Sigmoid colon (tissue), 7 donors: Measurements from ENCODE around the gene MPPED1. TPM values are rescaled to one million over a fixed set of nuclear protein-coding genes. Genes with fewer than 3 reads are reported as not detected.

Experiments
- DNase-seq: peaks from one replicate; pipeline ENCODE4 v3.0.0-alpha.2; 2019
- H3K27ac ChIP-seq, 4 donors: fragments of 200-600 bp; sonication (generic); one replicate each; pipeline ENCODE4 v1.5.1; 2016 to 2019; ENCODE audit warnings: mild to moderate bottlenecking in 1 of 4
- H3K27me3 ChIP-seq, 3 donors: fragments of 200-600 bp; sonication (generic); one replicate each; pipeline ENCODE4 v1.5.1; 2019; ENCODE audit warnings: mild to moderate bottlenecking in 1 of 3
- H3K36me3 ChIP-seq, 4 donors: fragments of 200-600 bp; sonication (generic); one replicate each; pipeline ENCODE4 v1.5.1; 2016 to 2019
- H3K4me1 ChIP-seq, 4 donors: fragments of 200-600 bp; sonication (generic); one replicate each; pipeline ENCODE4 v1.5.1; 2017 to 2019
- H3K4me3 ChIP-seq, 4 donors: fragments of 200-600 bp; sonication (generic); one replicate each; pipeline ENCODE4 v1.5.1; 2017 to 2019; ENCODE audit warnings: mild to moderate bottlenecking in 2 of 4, moderate library complexity in 1 of 4
- H3K9me3 ChIP-seq, 4 donors: fragments of 200-600 bp in 3 of 4; sonication (generic) in 3 of 4; one replicate each; pipeline versions ENCODE4 v1.5.1 to v1.6.1; 2013 to 2019
- CTCF ChIP-seq, 4 experiments: fragments of 450-650 bp in 3 of 4; fragments of 200-600 bp in 1 of 4; IDR thresholded peaks; one replicate each; pipeline ENCODE4 v1.5.1; 2016 to 2019; ENCODE audit warnings: antibody characterized with exemption in 4 of 4, mild to moderate bottlenecking in 3 of 4, moderate library complexity in 2 of 4
- EP300 ChIP-seq, 4 donors: sonication (generic); formaldehyde crosslinking; IDR thresholded peaks; one replicate each; pipeline ENCODE4 v1.6.1; 2017; ENCODE audit warnings: antibody characterized with exemption in 4 of 4
- POLR2A ChIP-seq, 2 donors: fragments of 450-650 bp; IDR thresholded peaks; one replicate each; pipeline ENCODE4 v1.6.1; 2016; ENCODE audit warnings: antibody characterized with exemption in 2 of 2, mild to moderate bottlenecking in 2 of 2, moderate library complexity in 2 of 2
- POLR2AphosphoS5 ChIP-seq, 4 donors: sonication (generic); formaldehyde crosslinking; IDR thresholded peaks; one replicate each; pipeline ENCODE4 v1.6.1; 2017; ENCODE audit warnings: antibody characterized with exemption in 4 of 4
- WGBS, 2 donors: extraction: QIAGEN DNeasy Blood & Tissue Kit; methylation state at CpG; one replicate each; pipeline ENCODE4 v1.1.7; 2013; 5-methylcytosine and 5-hydroxymethylcytosine counted together
- intact Hi-C: fragments of 100-400 bp; cut with DNase I; formaldehyde crosslinking; loops from one replicate; pipeline ENCODE4 v1.15.1; 2023
- polyA plus RNA-seq, 3 donors: library from polyadenylated mRNA; stranded (reverse); fragments of 200-250 nt; gene quantifications; one replicate each; pipeline ENCODE4 v1.2.3, GENCODE V29; 2013
- total RNA-seq, 4 donors: library from RNA; depleted of rRNA; stranded (reverse); fragments of >200 nt; gene quantifications; one replicate each; pipeline ENCODE4 v1.1.0, GENCODE V29; 2016
- donor health status: healthy with polysubstance abuse.
- donor health status: Bipolar disorder and iron deficiency.
- donor health status: healthy.

MPPED1 gene
- total and polyA plus RNA-seq, 7 donors = not detected

DNA sequence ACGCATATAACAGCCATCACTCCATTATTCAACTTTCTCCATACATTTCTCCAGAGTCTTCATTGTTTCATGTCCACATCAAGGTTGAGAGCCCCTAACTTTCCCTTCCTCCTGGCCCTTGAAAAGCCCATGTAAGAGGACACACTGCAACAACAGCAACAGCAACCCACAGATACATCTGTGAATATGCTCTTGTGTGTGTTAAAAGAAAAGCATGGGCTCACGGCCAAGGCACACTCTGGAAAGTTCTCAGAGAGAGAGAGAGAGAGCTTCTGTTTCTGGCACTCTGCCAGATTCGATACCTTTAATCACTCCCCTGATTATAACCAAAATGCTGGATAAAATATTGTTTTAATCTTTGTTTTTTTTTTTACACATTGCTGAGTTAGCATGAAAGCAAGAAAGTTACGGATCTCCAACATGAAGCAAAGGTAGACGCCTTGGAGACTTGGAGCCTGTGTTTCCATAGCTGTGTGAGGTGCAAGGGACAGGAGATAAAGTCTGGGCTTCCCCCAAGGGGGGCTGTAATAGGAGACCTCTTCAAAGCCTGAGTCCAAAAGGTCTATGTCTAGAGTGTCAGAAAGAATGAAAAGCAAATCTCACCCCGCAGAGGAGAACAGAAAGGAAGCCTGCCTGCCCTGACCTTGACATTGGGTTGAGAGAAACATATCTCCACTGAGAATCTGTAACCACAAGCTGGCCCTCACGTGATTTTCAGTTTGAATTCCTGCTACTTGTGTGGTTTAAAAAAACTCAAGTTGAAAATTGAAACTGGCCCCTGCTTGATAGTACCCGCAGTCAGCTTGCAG, 33.7 kb upstream of the MPPED1 start:
- no peak for TF ChIP-seq EP300 (IDR thresholded peaks at IDR 0.05)
- TF ChIP-seq CTCF (IDR thresholded peaks at IDR 0.05) = no peak
- no peak for TF ChIP-seq POLR2A (IDR thresholded peaks at IDR 0.05)
- no peak for TF ChIP-seq POLR2AphosphoS5 (IDR thresholded peaks at IDR 0.05)
- peaks cover 0 to 35% (median 6%) of the 10 kb centered on the region in 3 donors for H3K27me3 ChIP-seq
- intact Hi-C loops = no loop called here
- H3K4me1 ChIP-seq = peaks cover 0 to 11% (median 2%) of the 10 kb centered on the region in 4 donors
- 31 to 37% methylated on average over 8 of the region's 8 CpGs for WGBS, 2 donors
- no peak for DNase-seq
- H3K27ac ChIP-seq = no peak overlapping the region
- H3K4me3 ChIP-seq = no peak overlapping the region
- H3K36me3 ChIP-seq = no peaks in the 10 kb centered on the region
- H3K9me3 ChIP-seq = peaks cover 0 to 8% (median 0%) of the 10 kb centered on the region in 4 donors

GRCh38 chr22:43381693-43382092, 30.1 kb upstream of the MPPED1 start:
- intact Hi-C loops = no loop called here
- H3K4me1 ChIP-seq = peaks cover 4 to 14% (median 6%) of the 10 kb centered on the region in 4 donors

DNA sequence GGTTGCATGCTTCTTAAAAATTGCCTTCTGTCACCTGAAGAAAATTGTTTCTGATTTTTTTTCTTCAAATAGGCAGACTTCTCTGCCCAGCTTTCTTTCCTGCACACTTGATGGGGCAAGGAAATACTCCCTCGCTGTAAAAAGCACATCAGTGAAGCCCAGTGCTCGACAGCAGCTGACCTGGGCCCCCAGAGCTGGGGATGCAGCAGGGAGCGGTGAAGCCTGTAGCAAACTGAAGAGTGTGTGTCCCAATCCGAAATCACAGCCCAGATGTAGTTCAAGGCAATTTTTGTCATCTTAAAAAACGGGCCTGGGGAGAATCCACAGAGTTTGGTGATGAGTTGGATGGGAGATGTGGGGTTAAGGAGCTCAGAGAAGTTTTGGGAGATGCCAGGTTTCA, 27.0 kb upstream of the MPPED1 start:
- intact Hi-C loops = loop anchor here (1.0 to 5.0 kb wide), 3 partner anchors 110 to 497 kb away; no protein-coding TSS in a partner anchor
- H3K4me1 ChIP-seq = peaks cover 0 to 7% (median 3%) of the 10 kb centered on the region in 4 donors
- no peak overlapping the region for H3K4me3 ChIP-seq
- no peak overlapping the region for H3K27ac ChIP-seq
- H3K36me3 ChIP-seq = no peaks in the 10 kb centered on the region
- peaks cover 0 to 28% (median 15%) of the 10 kb centered on the region in 3 donors for H3K27me3 ChIP-seq
- DNase-seq = peak; percentile 52
- 52 to 67% methylated on average over 5 of the region's 5 CpGs for WGBS, 2 donors
- H3K9me3 ChIP-seq = no peaks in the 10 kb centered on the region
- TF ChIP-seq CTCF (IDR thresholded peaks at IDR 0.05) (no peak), POLR2A (IDR thresholded peaks at IDR 0.05) (no peak), EP300 (IDR thresholded peaks at IDR 0.05) (no peak), POLR2AphosphoS5 (IDR thresholded peaks at IDR 0.05) (no peak)

More at GRCh38 chr22:43381693-43382092, 30.1 kb upstream of the MPPED1 start:
- no peak overlapping the region for H3K27ac ChIP-seq
- H3K4me3 ChIP-seq = no peak overlapping the region
- peaks cover 0 to 15% (median 2%) of the 10 kb centered on the region in 3 donors for H3K27me3 ChIP-seq
- no peak for TF ChIP-seq EP300 (IDR thresholded peaks at IDR 0.05)
- no peak for TF ChIP-seq CTCF (IDR thresholded peaks at IDR 0.05)
- TF ChIP-seq POLR2AphosphoS5 (IDR thresholded peaks at IDR 0.05) = no peak
- no peak for TF ChIP-seq POLR2A (IDR thresholded peaks at IDR 0.05)
- no peaks in the 10 kb centered on the region for H3K9me3 ChIP-seq
- peak; percentile 3 for DNase-seq
- 55 to 69% methylated on average over 6 of the region's 6 CpGs for WGBS, 2 donors
- H3K36me3 ChIP-seq = no peaks in the 10 kb centered on the region

DNA sequence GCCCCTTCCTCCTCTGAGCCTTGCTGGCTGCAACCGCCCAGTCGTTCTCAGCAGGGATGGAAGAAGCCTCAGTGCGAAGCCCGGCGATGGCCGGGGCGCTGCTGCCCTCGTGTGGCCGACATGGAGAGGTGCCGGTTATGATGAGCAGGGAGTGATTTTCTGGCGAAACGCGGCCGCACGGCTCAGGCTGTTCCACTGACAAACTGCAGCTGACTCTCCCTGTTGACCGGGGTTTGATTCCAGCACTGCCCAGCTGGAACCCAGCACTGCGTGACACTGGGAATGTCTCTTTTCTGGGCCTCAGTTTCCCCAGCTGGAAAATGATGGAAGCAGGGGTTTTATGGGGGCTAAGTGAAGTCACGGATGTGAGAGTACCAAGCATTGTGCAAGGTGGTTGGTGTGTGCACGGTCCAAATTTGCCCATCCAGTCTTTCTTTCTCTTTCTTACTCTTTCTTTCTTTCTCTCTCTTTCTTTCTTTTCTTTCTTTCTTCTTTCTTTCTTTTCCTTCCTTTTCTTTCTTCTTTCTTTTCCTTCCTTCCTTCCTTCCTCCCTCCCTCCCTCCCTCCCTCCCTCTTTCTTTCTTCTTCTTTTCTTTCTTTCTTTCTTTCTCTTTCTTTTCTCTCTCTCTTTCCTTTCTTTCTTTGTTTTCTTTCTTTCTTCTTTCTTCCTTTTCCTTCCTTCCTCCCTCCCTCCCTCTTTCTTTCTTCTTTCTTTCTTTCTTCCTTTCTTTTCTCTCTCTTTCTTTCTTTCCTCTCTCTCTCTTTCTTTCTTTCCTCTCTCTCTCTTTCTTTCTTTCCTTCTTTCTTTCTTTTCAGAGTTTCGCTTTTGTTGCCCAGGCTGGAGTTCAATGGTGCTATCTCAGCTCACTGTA, 25.8 kb upstream of the MPPED1 start:
- intact Hi-C loops = loop anchor here (1.0 to 5.0 kb wide), 3 partner anchors 111 to 496 kb away; no protein-coding TSS in a partner anchor
- DNase-seq = peak; percentile 84
- Histone ChIP-seq H3K27ac (no peak overlapping the region), H3K36me3 (no peaks in the 10 kb centered on the region), H3K9me3 (no peaks in the 10 kb centered on the region), H3K4me1 (peaks cover 0 to 7% (median 3%) of the 10 kb centered on the region in 4 donors), H3K4me3 (no peak overlapping the region), H3K27me3 (peaks cover 0 to 28% (median 15%) of the 10 kb centered on the region in 3 donors)
- TF ChIP-seq POLR2A (IDR thresholded peaks at IDR 0.05) (no peak), POLR2AphosphoS5 (IDR thresholded peaks at IDR 0.05) (no peak), CTCF (IDR thresholded peaks at IDR 0.05) (peak; percentile 43 to 87 (median 76)), EP300 (IDR thresholded peaks at IDR 0.05) (no peak)
- WGBS, 2 donors = 5 to 9% methylated on average over 20 of the region's 20 CpGs
